GM12801 (cell line): ENCODE results near the gene GPR35.

Source experiments
- CTCF ChIP-seq: IDR thresholded peaks from one replicate; pipeline ENCODE4 v1.5.1; 2011; ENCODE audit warnings: control low read depth; ENCODE audit not compliant: insufficient read length; ENCODE audit errors: extremely low read depth

Gene GPR35

GRCh38 chr2:240590681-240591111 is 34.6 kb upstream of the GPR35 start:
- TF ChIP-seq CTCF = no peak

- no peak for TF ChIP-seq CTCF
These were observed 34.1 kb upstream of the GPR35 start for GRCh38 chr2:240591226-240591625.

- TF ChIP-seq CTCF = no peak
These were observed 33.5 kb upstream of the GPR35 start for GRCh38 chr2:240591784-240592183.

- TF ChIP-seq CTCF = no peak
These were observed 32.1 kb upstream of the GPR35 start for GRCh38 chr2:240593026-240593702.

- no peak for TF ChIP-seq CTCF
These were observed 31.4 kb upstream of the GPR35 start for GRCh38 chr2:240593703-240594451.

GRCh38 chr2:240594511-240595380 is 30.5 kb upstream of the GPR35 start:
- no peak for TF ChIP-seq CTCF
